Parathyroid adenoma (tissue), 2 donors: ENCODE results near the gene ARHGEF3.

ENCODE experiments used
- H2AFZ ChIP-seq: fragments of 300-600 bp; sonication (generic); one replicate; pipeline ENCODE4 v1.7.0; 2017; ENCODE audit warnings: antibody characterized with exemption, mild to moderate bottlenecking
- H3K27ac ChIP-seq: fragments of 300-600 bp; sonication (generic); one replicate; pipeline ENCODE4 v1.7.0; 2017
- H3K27me3 ChIP-seq: fragments of 300-600 bp; sonication (generic); one replicate; pipeline ENCODE4 v1.7.0; 2017; ENCODE audit warnings: low read length; ENCODE audit not compliant: control insufficient read depth, insufficient read depth
- H3K36me3 ChIP-seq: fragments of 300-600 bp; sonication (generic); one replicate; pipeline ENCODE4 v1.7.0; 2017; ENCODE audit warnings: low read length; ENCODE audit not compliant: control insufficient read depth, insufficient read depth
- H3K4me1 ChIP-seq: fragments of 300-600 bp; sonication (generic); one replicate; pipeline ENCODE4 v1.7.0; 2017; ENCODE audit warnings: control low read depth
- H3K4me2 ChIP-seq: fragments of 300-600 bp; sonication (generic); one replicate; pipeline ENCODE4 v1.7.0; 2017; ENCODE audit warnings: low read length
- H3K4me3 ChIP-seq: fragments of 300-600 bp; sonication (generic); one replicate; pipeline ENCODE4 v1.7.0; 2017; ENCODE audit warnings: low read depth, low read length
- H3K79me2 ChIP-seq: fragments of 300-600 bp; sonication (generic); one replicate; pipeline ENCODE4 v1.7.0; 2017; ENCODE audit warnings: control low read depth
- H3K9ac ChIP-seq: fragments of 300-600 bp; sonication (generic); one replicate; pipeline ENCODE4 v1.7.0; 2017; ENCODE audit warnings: mild to moderate bottlenecking
- H3K9me3 ChIP-seq: fragments of 300-600 bp; sonication (generic); one replicate; pipeline ENCODE4 v1.7.0; 2017; ENCODE audit warnings: low read length; ENCODE audit not compliant: control insufficient read depth
- CTCF ChIP-seq: fragments of 300-600 bp; sonication (generic); IDR thresholded peaks from one replicate; pipeline ENCODE4 v1.7.0; 2017; ENCODE audit warnings: antibody characterized with exemption, mild to moderate bottlenecking
- donor health status: primary hyperparathyroidism.

The ARHGEF3 gene

GRCh38 chr3:56683122-56683817 lies 118.5 kb downstream of the ARHGEF3 start, which contains the start of gene TASOR:
Gene TASOR, minus strand, starts transcription at chr3:56683265. Its CDS starts 259 bp downstream, at chr3:56683006.
- TF ChIP-seq CTCF = no peak
- peaks cover 6% of the 10 kb centered on the region for H3K4me1 ChIP-seq
- H3K36me3 ChIP-seq = no peaks in the 10 kb centered on the region
- H3K27ac ChIP-seq = peak within 1 kb of the TSS; percentile 99
- no peaks in the 10 kb centered on the region for H3K9me3 ChIP-seq
- peak within 1 kb of the TSS; percentile 80 for H3K4me2 ChIP-seq
- peak within 1 kb of the TSS; percentile 99 for H2AFZ ChIP-seq
- no peaks in the 10 kb centered on the region for H3K27me3 ChIP-seq
- peaks cover 7% of the 10 kb centered on the region for H3K79me2 ChIP-seq
- H3K4me3 ChIP-seq = peak within 1 kb of the TSS; percentile 84
- peak within 1 kb of the TSS; percentile 96 for H3K9ac ChIP-seq

GRCh38 chr3:56682462-56683121 lies 119.2 kb downstream of the ARHGEF3 start:
- peak overlapping the region; percentile 84 for H3K4me3 ChIP-seq
- H3K4me2 ChIP-seq = peak overlapping the region; percentile 80
- H3K4me1 ChIP-seq = peaks cover 6% of the 10 kb centered on the region
- H3K27me3 ChIP-seq = no peaks in the 10 kb centered on the region
- H3K9me3 ChIP-seq = no peaks in the 10 kb centered on the region
- H3K79me2 ChIP-seq = peaks cover 7% of the 10 kb centered on the region
- H2AFZ ChIP-seq = peak overlapping the region; percentile 99
- TF ChIP-seq CTCF = no peak
- peak overlapping the region; percentile 99 for H3K27ac ChIP-seq
- H3K9ac ChIP-seq = peak overlapping the region; percentile 96
- H3K36me3 ChIP-seq = no peaks in the 10 kb centered on the region

- Histone ChIP-seq H3K27ac (peak overlapping the region; percentile 99), H3K4me1 (peaks cover 6% of the 10 kb centered on the region), H3K9ac (peak overlapping the region; percentile 96), H3K4me3 (peak overlapping the region; percentile 84), H3K79me2 (peaks cover 13% of the 10 kb centered on the region), H3K27me3 (no peaks in the 10 kb centered on the region), H3K36me3 (no peaks in the 10 kb centered on the region), H3K4me2 (peak overlapping the region; percentile 80), H3K9me3 (no peaks in the 10 kb centered on the region), H2AFZ (peak overlapping the region; percentile 99)
- TF ChIP-seq CTCF = no peak
These were observed 119.7 kb downstream of the ARHGEF3 start for GRCh38 chr3:56681984-56682461.

- no peak overlapping the region for H3K27ac ChIP-seq
- H2AFZ ChIP-seq = no peak overlapping the region
- no peaks in the 10 kb centered on the region for H3K36me3 ChIP-seq
- H3K4me2 ChIP-seq = no peak overlapping the region
- no peak overlapping the region for H3K9ac ChIP-seq
- H3K4me3 ChIP-seq = no peak overlapping the region
- peaks cover 6% of the 10 kb centered on the region for H3K4me1 ChIP-seq
- H3K9me3 ChIP-seq = no peaks in the 10 kb centered on the region
- no peaks in the 10 kb centered on the region for H3K27me3 ChIP-seq
- peaks cover 20% of the 10 kb centered on the region for H3K79me2 ChIP-seq
- TF ChIP-seq CTCF = no peak
These were observed 121.6 kb downstream of the ARHGEF3 start for GRCh38 chr3:56680054-56680580.
